Subcutaneous adipose tissue (tissue), 4 donors: Measurements from ENCODE around the gene CMSS1. TPM values are rescaled to one million over a fixed set of nuclear protein-coding genes. Genes with fewer than 3 reads are reported as not detected.

Source experiments
- total RNA-seq, 4 donors: library from RNA; depleted of rRNA; stranded (reverse); fragments of >200 nt; gene quantifications; one replicate each; pipeline ENCODE4 v1.1.0, GENCODE V29; 2016
- TF ChIP-seq, protein P1 (sequence below): fragments of 450-650 bp; IDR thresholded peaks from one replicate; pipeline ENCODE4 v1.5.1; 2016; ENCODE audit warnings: low read depth, mild to moderate bottlenecking, control low read depth, antibody characterized with exemption, moderate library complexity

The CMSS1 gene
- total RNA-seq, 4 donors from 2014 or later = 9.9 to 32.1 (median 19.1) TPM

DNA sequence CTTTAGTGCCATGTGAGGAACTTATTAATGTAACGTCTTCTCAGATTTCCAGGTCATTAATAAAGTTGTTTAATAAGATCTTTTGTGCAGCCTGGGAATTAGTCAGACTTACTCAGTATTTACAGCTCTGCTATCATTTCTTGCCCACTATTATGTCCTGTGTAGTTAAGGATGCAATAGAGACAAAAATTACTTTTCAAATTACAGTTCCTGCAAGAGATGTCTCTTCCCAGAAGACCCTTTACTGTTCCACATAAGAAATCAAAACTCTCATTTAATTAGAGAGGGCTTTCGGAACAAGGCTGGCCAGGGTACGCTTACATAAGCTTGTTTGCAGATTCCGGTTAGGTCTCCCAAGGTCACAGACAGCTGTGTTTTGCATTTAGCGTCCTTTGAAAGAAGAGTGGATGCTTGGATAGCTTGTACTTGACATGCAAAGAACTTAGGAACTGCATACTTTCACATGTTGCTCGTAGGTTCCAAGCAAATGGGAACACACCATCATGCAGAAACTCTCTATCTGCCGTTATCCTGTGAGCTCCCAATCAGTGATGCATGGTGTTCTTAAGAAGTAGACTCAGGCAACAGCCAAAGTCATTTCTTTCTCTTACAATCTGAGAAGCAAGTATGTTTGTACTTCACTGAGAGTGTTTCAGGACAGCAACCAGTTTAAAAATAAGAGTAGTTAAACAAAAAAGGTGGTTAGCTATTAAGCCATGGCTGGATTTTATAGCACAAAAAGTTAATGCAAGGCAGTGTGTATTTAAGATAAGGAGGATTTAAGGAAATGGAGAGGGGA, 259.3 kb downstream of the CMSS1 start:
- TF ChIP-seq, protein P1, sequence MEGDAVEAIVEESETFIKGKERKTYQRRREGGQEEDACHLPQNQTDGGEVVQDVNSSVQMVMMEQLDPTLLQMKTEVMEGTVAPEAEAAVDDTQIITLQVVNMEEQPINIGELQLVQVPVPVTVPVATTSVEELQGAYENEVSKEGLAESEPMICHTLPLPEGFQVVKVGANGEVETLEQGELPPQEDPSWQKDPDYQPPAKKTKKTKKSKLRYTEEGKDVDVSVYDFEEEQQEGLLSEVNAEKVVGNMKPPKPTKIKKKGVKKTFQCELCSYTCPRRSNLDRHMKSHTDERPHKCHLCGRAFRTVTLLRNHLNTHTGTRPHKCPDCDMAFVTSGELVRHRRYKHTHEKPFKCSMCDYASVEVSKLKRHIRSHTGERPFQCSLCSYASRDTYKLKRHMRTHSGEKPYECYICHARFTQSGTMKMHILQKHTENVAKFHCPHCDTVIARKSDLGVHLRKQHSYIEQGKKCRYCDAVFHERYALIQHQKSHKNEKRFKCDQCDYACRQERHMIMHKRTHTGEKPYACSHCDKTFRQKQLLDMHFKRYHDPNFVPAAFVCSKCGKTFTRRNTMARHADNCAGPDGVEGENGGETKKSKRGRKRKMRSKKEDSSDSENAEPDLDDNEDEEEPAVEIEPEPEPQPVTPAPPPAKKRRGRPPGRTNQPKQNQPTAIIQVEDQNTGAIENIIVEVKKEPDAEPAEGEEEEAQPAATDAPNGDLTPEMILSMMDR = no peak

DNA sequence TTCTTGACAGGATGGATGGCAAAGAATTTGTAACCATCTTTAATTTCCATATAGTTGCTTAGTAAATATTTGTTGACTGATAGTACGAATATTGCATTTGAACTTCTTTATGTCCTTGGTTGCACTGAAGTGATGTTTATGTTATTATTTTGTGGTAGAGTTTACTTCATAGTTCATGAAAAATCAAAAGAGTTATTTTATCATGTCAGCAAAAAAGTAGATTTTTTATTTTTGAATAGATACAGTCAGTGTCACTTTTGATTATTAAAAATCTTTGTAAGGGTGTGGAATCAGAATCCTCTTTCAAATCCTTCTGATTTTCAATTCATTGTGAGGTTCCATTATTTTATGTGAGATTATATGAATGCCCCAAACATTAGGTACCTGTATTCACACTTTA, 261.7 kb downstream of the CMSS1 start:
- TF ChIP-seq, protein P1 = no peak

- TF ChIP-seq, protein P1 = no peak
These were observed 262.9 kb downstream of the CMSS1 start for GRCh38 chr3:100080573-100080972.

DNA sequence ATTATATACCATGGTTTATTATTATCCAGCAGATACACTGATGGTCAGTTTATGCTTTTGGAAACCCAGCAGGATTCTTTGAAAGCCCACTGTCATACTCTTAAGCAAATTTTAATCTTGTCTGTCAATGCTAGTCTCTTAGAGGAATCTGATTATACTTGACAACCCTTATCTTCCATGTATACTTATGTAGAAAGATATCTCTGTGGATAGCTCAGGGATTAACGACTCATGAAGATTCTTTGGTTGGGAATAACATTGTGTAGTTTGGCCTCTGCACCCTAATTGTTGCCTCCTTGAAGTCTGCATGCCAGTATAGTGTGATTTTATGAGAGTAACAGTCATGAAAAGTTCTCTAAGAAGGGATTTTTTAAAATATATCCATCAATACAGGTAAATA, 263.6 kb downstream of the CMSS1 start:
- TF ChIP-seq, protein P1 = no peak

- TF ChIP-seq, protein P1 = no peak
These were observed 264.5 kb downstream of the CMSS1 start for GRCh38 chr3:100081986-100082692.

- TF ChIP-seq, protein P1 = no peak
These were observed 265.1 kb downstream of the CMSS1 start for GRCh38 chr3:100082714-100083113.

DNA sequence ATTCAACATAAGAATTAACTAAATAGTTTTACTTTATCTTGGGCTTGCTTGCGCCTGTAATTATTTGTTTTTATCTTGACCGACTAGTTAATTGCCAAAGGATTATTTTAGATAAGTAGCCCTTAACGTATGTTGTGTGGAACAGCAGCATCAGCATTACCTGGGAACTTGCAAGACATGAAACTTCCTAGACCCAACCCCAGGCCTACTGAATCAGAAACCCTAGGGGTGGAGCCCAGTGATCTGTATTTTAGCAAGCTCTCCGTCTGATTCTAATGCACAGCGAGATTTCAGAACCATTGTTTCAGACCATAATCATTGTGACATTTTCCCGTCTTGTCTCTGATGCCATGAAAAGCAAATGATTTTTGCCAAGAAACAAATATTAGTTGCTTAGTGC, 265.5 kb downstream of the CMSS1 start:
- TF ChIP-seq, protein P1 = no peak
